HG02642 (cell line): ENCODE results near the gene BHLHE40.
A peak's percentile ranks its signal among the peaks of the same experiment; 100 is the strongest.

Experiments
- ATAC-seq: cut with Tn5 transposase; IDR thresholded peaks from one replicate; pipeline ENCODE4 v1.9.1; 2021; ENCODE audit warnings: mild to moderate bottlenecking; ENCODE audit not compliant: unreplicated experiment, poor library complexity

The BHLHE40 gene

GRCh38 chr3:4982773-4983738 is 3.8 kb downstream of the BHLHE40 start:
- no peak for ATAC-seq

DNA sequence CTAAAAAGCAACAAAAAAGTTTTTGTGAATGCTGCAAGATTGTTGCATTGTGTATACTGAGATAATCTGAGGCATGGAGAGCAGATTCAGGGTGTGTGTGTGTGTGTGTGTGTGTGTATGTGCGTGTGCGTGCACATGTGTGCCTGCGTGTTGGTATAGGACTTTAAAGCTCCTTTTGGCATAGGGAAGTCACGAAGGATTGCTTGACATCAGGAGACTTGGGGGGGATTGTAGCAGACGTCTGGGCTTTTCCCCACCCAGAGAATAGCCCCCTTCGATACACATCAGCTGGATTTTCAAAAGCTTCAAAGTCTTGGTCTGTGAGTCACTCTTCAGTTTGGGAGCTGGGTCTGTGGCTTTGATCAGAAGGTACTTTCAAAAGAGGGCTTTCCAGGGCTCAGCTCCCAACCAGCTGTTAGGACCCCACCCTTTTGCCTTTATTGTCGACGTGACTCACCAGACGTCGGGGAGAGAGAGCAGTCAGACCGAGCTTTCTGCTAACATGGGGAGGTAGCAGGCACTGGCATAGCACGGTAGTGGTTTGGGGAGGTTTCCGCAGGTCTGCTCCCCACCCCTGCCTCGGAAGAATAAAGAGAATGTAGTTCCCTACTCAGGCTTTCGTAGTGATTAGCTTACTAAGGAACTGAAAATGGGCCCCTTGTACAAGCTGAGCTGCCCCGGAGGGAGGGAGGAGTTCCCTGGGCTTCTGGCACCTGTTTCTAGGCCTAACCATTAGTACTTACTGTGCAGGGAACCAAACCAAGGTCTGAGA is 4.7 kb downstream of the BHLHE40 start:
- peak; percentile 63 for ATAC-seq

- ATAC-seq, result no peak
Measured at GRCh38 chr3:4984511-4984864, 5.3 kb downstream of the BHLHE40 start.

DNA sequence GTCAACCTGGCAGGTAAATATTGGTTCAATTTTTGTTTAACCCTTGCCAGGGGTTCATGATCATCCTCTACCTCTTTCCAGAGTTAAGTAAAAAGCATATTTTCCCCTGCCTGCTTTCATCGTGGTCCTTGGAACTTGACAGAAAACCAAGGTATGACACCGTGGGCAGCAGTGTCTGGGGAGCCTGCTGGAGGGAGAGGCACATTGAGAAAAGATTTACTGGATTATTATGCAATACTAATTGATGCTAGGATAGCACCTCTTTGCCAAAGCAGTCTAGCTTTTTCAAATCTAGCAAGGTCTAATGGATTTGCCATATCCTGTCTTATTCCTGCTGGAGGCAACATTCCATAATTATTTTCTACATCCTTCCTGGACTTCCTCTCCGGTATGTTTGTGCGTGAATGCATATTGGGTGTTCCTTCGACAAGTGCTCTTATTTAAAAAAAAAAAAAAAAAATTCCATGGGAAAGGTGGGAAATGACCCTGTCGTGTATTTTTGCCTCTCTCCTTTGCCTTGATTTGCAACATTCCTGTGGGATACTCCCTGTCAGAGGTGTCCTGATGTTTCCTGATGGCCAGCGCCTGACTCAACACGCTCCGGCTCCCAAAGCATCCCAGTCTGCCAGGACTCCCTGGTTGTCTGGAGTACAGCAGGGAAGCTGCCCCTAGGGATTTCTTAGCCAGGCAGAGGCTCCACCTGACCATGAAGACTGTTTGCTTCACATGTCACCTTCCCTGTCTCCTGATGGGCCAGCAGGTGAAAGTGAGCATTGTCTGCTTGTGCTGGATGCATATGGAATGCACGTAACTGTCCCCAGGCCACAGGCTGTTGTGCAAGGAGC is 6.3 kb downstream of the BHLHE40 start:
- ATAC-seq, result no peak

- peak; percentile 25 for ATAC-seq
Measured at GRCh38 chr3:4986175-4986781, 7.0 kb downstream of the BHLHE40 start.

DNA sequence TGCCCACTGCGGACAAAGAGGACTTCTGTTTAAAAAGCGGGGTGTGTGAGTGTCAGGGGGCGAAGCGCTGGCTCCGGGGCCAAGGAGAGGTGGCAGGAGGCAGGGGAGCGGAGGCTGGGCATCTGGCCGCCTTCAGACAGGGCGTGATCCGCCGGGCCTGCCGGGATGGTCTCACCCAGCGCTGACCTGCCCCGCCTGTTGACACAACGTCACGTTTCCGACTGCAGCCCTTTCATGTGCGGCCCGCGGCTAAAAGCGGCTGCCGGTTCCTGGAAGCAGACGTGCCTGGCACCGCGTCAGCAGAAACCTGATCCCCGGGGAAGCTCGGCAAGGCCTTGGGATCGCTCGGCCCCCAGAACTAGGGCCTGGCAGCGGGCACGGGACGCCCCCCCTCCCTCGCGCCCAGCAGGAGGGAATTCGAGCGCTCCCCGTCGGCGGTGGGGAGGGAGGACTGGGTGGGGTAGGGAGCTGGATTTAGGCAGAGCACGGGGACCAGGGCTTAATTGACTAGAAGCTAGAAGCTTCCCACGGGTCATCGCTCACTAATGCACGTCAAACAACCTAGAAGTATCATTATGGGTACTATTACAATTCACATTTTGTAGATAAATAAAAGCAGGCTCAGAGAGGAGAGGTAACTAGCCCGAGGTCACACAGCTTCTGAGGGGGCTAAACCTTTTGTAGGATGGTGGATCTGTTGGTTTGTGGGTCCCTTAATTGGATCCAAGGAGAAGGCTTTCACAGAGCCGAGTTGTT is 7.7 kb downstream of the BHLHE40 start:
- ATAC-seq, result peak; percentile 59

- no peak for ATAC-seq
Measured at GRCh38 chr3:4987538-4988296, 8.5 kb downstream of the BHLHE40 start.

DNA sequence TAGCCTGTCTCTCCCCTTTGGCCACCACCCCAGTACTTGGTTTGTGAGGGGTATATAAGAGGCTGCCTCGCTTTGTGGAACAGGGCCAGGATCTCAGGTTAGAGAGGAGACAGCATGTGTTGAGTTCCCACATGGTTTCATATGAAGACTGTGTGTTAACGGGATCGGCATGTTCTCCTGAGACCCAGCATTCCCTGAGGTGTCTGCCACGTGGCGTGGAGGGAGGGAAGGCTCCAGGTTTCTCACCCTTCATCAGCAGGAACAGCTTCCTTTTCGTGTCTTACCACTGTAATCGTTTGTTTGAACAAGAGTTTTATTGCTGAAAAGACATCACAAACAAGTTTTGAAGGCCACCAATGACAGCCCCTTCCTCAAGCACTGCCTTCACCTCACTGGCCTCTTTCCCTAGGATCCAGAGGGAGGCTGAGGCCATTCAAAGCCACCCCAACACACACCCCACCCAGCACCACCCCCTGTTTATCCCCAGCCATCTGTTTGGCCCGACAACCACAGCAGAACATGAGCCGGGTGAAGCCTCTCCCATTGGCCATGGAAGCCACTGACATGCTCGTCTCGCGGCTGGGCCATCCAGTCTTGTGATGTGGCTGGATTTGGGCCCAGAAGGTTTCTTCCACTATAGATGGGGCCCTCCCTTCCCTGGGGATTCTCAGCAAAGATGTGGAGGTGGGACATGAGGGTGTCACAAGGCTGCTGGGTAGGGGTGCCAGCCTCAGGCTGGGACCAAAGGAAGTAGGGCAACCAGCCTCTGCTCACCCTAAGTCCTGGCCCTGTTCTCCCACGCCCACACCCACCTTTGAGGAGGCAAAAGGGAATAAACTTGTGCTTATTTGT is 10.0 kb downstream of the BHLHE40 start:
- no peak for ATAC-seq

- ATAC-seq, result no peak
Measured at GRCh38 chr3:4990069-4990468, 10.8 kb downstream of the BHLHE40 start.

DNA sequence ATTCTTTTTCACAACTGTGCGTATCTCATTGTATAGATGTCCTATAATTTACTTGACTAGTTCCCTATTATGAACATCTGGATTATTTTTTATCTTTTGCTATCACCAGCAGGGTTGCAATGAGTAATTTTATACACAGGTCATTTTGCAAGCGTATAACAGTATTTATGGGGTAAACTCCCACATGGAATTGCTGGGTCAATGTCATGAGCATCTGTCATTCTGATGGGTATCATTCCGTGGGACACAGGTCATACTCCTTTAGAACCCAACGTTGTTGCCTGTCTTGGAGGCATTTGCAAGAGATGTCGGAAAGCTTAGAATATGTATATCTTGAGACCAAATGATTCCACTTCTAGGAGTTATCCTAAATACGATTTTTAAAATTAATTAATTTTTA is 12.9 kb downstream of the BHLHE40 start:
- ATAC-seq, result no peak

GRCh38 chr3:4993276-4994143 is 14.3 kb downstream of the BHLHE40 start:
- no peak for ATAC-seq

DNA sequence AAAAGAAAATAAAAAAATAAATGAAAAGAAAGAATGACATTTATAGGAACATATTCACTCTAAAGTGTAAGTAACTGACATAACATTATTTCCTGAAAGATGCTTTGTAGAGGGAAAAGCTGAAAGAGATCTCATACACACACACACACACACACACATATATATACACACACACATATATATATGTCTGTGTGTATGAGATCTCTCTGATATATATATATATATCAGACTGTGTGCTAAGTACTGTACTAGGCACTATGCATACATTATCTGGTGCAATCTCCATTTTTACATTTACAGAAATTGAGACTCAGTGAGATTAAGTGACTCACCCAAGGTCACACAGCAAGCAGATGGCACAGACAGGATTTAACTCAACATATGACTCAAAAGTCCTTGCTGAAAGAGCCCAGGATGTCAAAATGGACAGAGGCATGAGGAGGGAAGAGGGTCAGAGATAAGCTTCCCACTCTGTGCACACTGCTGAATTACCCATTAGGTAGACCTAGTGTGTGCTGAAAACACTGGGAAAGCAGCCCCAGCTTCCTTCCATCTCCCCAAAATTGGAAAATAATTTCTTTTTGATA is 15.0 kb downstream of the BHLHE40 start:
- ATAC-seq, result no peak

GRCh38 chr3:4994823-4995499 is 15.7 kb downstream of the BHLHE40 start:
- peak; percentile 51 for ATAC-seq

GRCh38 chr3:4995500-4996053 is 16.3 kb downstream of the BHLHE40 start:
- no peak for ATAC-seq

DNA sequence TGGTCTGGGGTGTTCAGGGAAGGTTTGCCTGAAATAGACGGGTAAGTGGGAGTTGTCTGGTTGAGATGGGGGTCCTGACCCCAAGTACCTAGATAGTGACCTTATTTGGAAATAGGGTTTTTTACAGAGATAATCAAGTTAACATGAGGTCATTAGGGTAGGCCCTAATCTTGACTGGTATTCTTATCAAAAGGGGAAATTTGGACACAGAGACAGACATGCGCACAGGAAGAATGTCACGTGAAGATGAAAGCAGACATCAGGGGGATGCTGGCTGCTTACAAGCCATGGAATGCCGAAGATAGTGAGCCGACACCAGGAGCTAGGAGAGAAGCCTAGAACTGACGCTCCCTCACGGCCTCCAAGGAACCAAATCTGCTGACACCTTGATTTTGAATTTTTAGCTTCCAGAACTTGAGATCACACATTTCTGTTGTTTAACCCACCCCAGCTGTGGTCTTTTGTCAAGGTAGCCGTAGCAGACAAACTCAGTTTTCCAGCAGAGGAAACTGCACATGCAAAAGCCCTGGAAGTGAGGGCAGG is 17.1 kb downstream of the BHLHE40 start:
- no peak for ATAC-seq
